ACC112 (cell line): ENCODE results near the gene KLRC2.
"Not testable (repeated sequence)": the region's sequence is repeated elsewhere in the genome, so short reads cannot be mapped to it uniquely, and the experiment has no call there.

Source experiments
- H2AFZ ChIP-seq: fragments of 200-600 bp; sonication (generic); one replicate; pipeline ENCODE4 v1.6.0; 2017; ENCODE audit warnings: antibody characterized with exemption, low read length; ENCODE audit not compliant: unreplicated experiment
- H3K27ac ChIP-seq: fragments of 200-600 bp; sonication (generic); 2 replicates; pipeline ENCODE4 v1.5.1; 2014; ENCODE audit warnings: low read depth, mild to moderate bottlenecking, antibody characterized with exemption, low read length, moderate library complexity
- H3K27me3 ChIP-seq: fragments of 200-600 bp; sonication (generic); 2 replicates; pipeline ENCODE4 v1.6.1; 2014; ENCODE audit warnings: mild to moderate bottlenecking, antibody characterized with exemption, low read length, moderate library complexity, mixed read lengths; ENCODE audit not compliant: insufficient read depth
- H3K36me3 ChIP-seq: fragments of 200-600 bp; sonication (generic); 2 replicates; pipeline ENCODE4 v1.6.1; 2016; ENCODE audit warnings: mild to moderate bottlenecking, antibody characterized with exemption, low read length, moderate library complexity, mixed read lengths; ENCODE audit not compliant: insufficient read depth
- H3K4me1 ChIP-seq: fragments of 200-600 bp; sonication (generic); one replicate; pipeline ENCODE4 v1.6.1; 2016; ENCODE audit warnings: low read length, mixed read lengths; ENCODE audit not compliant: insufficient read depth, unreplicated experiment, control insufficient read depth
- H3K4me3 ChIP-seq: fragments of 200-600 bp; sonication (generic); 2 replicates; pipeline ENCODE4 v1.5.1; 2014; ENCODE audit warnings: mild to moderate bottlenecking, low read depth, low read length
- H3K79me2 ChIP-seq: fragments of 200-600 bp; sonication (generic); one replicate; pipeline ENCODE4 v1.6.0; 2016; ENCODE audit warnings: low read length; ENCODE audit not compliant: control insufficient read depth, unreplicated experiment, insufficient read depth

Gene KLRC2

GRCh38 chr12:10435816-10436215, at the start of gene KLRC2:
Gene KLRC2 (minus strand): TSS chr12:10436010. CDS start chr12:10435986, 24 bp downstream.
- not testable (repeated sequence) for H3K27me3 ChIP-seq, H3K4me3 ChIP-seq, H3K36me3 ChIP-seq, H2AFZ ChIP-seq, H3K27ac ChIP-seq, H3K79me2 ChIP-seq
- H3K4me1 ChIP-seq: peaks cover 11% of the 10 kb centered on the region

DNA sequence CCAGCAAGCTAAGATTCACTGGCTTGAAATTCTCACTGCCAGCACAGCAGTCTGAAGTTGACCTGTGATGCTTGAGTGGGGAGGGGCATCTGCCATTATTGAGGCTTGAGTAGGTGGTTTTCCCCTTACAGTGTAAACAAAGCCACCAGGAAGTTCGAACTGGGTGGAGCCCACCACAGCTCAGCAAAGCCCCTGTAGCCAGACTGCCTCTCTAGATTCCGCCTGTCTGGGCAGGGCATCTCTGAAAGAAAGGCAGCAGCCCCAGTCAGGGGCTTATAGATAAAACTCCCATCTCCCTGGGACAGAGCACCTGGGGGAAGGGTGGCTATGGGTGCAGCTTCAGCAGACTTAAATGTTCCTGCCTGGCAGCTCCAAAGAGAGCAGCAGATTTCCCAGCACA, 46.1 kb upstream of the KLRC2 start:
- not testable (repeated sequence) for H3K4me1 ChIP-seq, H3K36me3 ChIP-seq, H3K27ac ChIP-seq, H3K79me2 ChIP-seq, H3K4me3 ChIP-seq, H2AFZ ChIP-seq
- H3K27me3 ChIP-seq: peaks cover 10% of the 10 kb centered on the region; the same call in 1 of the 2 replicates

DNA sequence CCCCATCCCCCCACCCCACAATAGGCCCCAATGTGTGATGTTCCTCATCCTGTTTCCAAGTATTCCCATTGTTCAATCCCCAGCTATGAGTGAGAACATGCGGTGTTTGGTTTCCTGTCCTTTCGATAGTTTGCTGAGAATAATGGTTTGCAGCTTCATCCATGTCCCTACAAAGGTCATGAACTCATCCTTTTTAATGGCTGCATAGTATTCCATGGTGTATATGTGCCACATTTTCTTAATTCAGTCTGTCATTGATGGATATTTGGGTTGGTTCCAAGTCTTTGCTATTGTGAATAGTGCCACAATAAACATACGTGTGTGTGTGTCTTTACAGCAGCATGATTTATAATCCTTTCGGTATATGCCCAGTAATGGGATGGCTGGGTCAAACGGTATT, 37.0 kb upstream of the KLRC2 start:
- H3K4me1 ChIP-seq, H2AFZ ChIP-seq, H3K36me3 ChIP-seq, H3K4me3 ChIP-seq, H3K27ac ChIP-seq, H3K79me2 ChIP-seq, H3K27me3 ChIP-seq: not testable (repeated sequence)

DNA sequence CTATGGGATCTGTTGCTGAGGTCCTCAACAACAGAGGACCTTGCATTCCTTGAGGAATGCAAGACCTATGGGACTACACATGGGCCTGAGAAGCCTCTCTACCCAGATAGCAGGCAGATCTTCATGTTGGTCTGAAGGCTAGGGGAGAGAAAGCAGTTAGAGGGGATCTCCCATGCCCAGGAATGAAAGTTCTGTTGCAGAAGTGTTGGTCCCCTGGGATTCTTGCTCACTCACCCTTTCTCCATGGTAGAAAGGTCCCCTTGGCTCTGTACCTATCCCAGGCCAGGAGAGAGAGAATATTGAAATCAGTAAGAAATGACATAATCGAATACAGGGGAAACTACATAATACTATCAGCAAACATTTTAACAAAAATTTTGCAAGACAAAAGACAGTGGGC, 33.9 kb upstream of the KLRC2 start:
- H3K27ac ChIP-seq: no peak overlapping the region
- peaks cover 13% of the 10 kb centered on the region; the same call in 1 of the 2 replicates for H3K27me3 ChIP-seq
- H3K4me1 ChIP-seq: no peaks in the 10 kb centered on the region
- no peak overlapping the region for H3K4me3 ChIP-seq
- H3K36me3 ChIP-seq: no peaks in the 10 kb centered on the region
- no peaks in the 10 kb centered on the region for H3K79me2 ChIP-seq
- no peak overlapping the region for H2AFZ ChIP-seq

DNA sequence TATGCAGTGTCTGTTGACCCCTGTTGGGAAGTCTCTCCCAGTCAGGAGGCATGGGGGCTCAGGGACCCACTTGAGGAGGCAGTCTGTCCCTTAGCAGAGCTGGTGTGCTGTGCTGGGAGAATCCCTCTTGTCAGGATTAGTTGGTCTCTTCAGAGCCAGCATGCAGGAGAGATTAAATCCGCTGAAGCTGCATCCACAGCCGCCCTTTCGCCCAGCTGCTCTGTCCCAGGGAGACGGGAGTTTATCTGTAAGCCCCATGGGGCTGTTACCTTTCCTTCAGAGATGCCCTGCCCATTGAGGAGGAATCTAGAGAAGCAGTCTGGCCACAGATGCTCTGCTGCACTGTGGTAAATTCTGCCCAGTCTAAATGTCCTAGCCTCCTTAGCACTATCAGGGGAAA, 30.5 kb upstream of the KLRC2 start:
- H3K36me3 ChIP-seq: no peaks in the 10 kb centered on the region
- H3K27me3 ChIP-seq: peaks cover 17% of the 10 kb centered on the region; the same call in 1 of the 2 replicates
- H3K4me3 ChIP-seq: no peak overlapping the region
- no peak overlapping the region for H3K27ac ChIP-seq
- no peak overlapping the region for H2AFZ ChIP-seq
- no peaks in the 10 kb centered on the region for H3K4me1 ChIP-seq
- H3K79me2 ChIP-seq: no peaks in the 10 kb centered on the region

DNA sequence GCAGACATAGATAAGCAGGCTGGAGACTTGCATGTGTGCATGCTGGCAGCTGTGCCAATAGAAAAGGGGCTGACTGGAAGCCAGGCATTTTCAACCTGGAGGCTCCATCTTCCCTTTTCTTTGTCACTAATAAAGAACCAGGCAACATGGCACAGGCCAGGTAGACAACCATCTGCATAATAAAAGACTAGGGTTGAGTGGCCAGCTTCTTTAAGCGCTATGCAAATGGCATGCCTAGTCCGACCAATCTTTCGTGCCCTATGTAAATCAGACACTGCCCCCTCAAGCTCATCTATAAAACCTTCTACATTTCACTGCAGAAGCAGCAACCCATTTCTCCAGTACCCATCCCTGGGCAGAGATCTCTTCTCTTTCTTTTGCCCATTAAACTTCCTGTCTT, 21.9 kb upstream of the KLRC2 start:
- Histone ChIP-seq H3K4me3 (no peak overlapping the region), H3K79me2 (no peaks in the 10 kb centered on the region), H3K4me1 (no peaks in the 10 kb centered on the region), H3K36me3 (no peaks in the 10 kb centered on the region), H2AFZ (no peak overlapping the region), H3K27ac (no peak overlapping the region), H3K27me3 (no peaks in the 10 kb centered on the region)

GRCh38 chr12:10456856-10457255, 21.0 kb upstream of the KLRC2 start:
- Histone ChIP-seq H3K36me3 (no peaks in the 10 kb centered on the region), H2AFZ (no peak overlapping the region), H3K27ac (no peak overlapping the region), H3K4me3 (no peak overlapping the region), H3K27me3 (no peaks in the 10 kb centered on the region), H3K4me1 (no peaks in the 10 kb centered on the region), H3K79me2 (no peaks in the 10 kb centered on the region)

GRCh38 chr12:10455766-10456165, 20.0 kb upstream of the KLRC2 start:
- H3K27ac ChIP-seq: no peak overlapping the region
- H3K4me3 ChIP-seq: no peak overlapping the region
- H3K79me2 ChIP-seq: no peaks in the 10 kb centered on the region
- no peak overlapping the region for H2AFZ ChIP-seq
- no peaks in the 10 kb centered on the region for H3K36me3 ChIP-seq
- H3K4me1 ChIP-seq: no peaks in the 10 kb centered on the region
- H3K27me3 ChIP-seq: no peaks in the 10 kb centered on the region

DNA sequence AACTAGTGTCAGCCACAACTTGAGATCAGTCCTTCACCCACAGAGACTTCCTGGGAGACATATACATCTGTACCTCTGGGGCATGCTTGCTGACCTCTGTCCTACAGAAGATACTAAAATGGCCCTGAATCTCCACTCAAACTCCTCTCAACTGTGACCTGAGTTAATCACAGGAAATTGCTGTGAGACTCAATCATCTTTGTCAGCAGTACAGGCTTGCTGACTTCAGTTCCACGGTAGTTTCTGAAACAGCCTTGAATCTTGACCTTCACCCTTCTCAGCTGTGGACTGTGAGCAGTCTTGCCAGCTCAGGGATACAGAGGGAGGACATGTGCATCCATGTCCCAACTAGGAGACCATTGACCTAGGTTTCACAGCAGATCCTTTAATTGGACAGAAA, 18.7 kb upstream of the KLRC2 start:
- no peaks in the 10 kb centered on the region for H3K4me1 ChIP-seq
- H3K27ac ChIP-seq: no peak overlapping the region
- no peak overlapping the region for H2AFZ ChIP-seq
- no peaks in the 10 kb centered on the region for H3K27me3 ChIP-seq
- no peak overlapping the region for H3K4me3 ChIP-seq
- no peaks in the 10 kb centered on the region for H3K36me3 ChIP-seq
- H3K79me2 ChIP-seq: no peaks in the 10 kb centered on the region

DNA sequence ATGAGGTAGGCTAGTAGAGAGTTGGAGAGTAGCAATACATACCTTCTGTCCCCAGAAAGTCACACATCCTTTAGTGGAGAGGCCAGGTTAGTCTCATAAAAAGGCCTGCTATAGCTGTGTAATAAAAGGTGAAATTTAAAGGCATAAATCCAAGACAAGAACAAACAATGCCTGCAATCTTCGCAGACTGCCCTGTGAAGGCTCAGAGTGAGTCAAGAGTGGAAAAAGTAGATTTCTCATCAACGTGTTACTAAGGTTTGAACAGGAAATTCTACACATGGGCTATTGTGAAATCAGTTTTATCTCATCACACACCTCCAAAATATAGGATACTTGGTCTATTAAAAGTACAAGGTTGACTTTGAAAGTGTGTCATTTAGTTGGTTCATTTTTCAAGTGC, 17.3 kb upstream of the KLRC2 start, which contains the start of gene KLRC1:
TSS of gene KLRC1 (minus strand) at position 222 of the 400 bp plus-strand sequence. CDS start 2,221 bp downstream, outside the sequence.
- Histone ChIP-seq H3K4me1 (no peaks in the 10 kb centered on the region), H3K79me2 (no peaks in the 10 kb centered on the region), H3K27me3 (no peaks in the 10 kb centered on the region), H3K27ac (no peak within 1 kb of the TSS), H2AFZ (no peak within 1 kb of the TSS), H3K4me3 (no peak within 1 kb of the TSS), H3K36me3 (no peaks in the 10 kb centered on the region)

DNA sequence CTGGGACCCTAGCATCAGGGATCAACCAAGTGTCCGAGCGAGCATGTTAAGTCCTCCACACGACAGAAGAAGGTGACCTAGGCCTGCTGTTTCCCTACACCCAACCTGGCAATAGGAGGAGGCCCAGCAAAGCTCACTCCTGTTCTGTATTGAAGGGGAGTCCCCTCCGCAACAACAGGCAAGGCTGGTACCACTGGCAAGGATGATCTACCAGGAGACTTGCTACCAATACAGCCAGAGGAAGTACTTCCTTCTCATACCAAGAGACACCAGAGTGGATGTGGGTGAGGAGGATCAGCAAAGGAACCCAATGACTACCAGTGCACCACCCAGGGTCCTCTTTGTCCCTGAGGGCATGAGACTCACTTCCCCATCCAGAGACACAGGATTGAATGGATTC, 12.4 kb upstream of the KLRC2 start:
- H3K4me1 ChIP-seq: no peaks in the 10 kb centered on the region
- H3K79me2 ChIP-seq: no peaks in the 10 kb centered on the region
- H3K4me3 ChIP-seq: no peak overlapping the region
- no peaks in the 10 kb centered on the region for H3K36me3 ChIP-seq
- H3K27me3 ChIP-seq: no peaks in the 10 kb centered on the region
- no peak overlapping the region for H2AFZ ChIP-seq
- no peak overlapping the region for H3K27ac ChIP-seq
